ENCODE data around the gene CWC27.

- no peak for TF ChIP-seq CTCF (IDR thresholded peaks at IDR 0.05)
- no peak for TF ChIP-seq POLR2A (IDR thresholded peaks at IDR 0.05)
- no peak for TF ChIP-seq EP300 (IDR thresholded peaks at IDR 0.05)
- TF ChIP-seq POLR2AphosphoS5 (IDR thresholded peaks at IDR 0.05): no peak
These were observed 247.0 kb downstream of the CWC27 start for GRCh38 chr5:65015767-65016166.

Measured in gastroesophageal sphincter (tissue), 3 donors.